DLD1 (cell line): Measurements from ENCODE around the gene ARSI.

Source experiments
- in situ Hi-C: cut with HindIII; loops from 2 replicates; pipeline ENCODE4 v1.10.0; 2017; ENCODE audit warnings: low sequenced_read_pairs

The ARSI gene

DNA sequence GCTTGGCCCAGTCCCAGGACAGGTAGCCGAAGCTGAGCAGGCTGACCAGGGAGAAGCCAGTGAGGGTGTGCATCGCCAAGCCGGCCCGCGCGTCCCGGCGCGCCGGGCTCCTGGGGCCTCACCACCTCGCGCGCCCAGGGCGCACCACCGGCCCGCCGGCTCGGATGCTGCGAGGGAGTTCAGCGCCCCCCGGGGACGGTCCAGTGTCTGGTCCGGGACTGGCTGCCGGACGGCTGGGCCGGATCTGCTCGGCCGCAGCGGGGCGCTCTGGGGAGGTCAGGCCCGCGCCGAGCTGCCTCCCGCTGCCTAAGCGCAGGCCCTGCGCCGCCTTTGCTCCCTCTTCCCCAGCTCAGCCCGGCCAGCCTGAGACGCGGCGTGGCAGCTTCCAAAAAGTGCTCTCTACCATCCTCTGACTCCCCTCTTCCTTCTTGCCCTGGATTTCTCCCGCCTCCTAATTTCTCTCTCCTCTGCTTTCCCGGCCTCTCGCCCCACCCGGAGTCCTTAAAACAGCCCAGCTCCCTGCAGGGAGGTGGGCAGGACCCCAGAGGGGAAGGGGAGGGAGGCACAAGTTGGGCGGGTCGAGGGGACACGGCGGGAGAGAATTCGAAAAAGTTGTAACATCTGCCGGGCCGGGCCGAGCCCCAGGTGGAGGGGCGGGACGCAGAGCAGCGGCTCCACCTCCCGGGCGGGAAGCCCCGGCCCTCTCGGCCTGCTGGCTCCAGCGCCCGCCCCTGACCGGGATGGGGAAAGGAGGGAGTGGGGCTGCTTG is at the start of gene ARSI:
Gene ARSI, minus strand, starts transcription at position 605 of the 769 bp plus-strand sequence. Its CDS starts 532 bp downstream, at position 73.
- in situ Hi-C loops, result no loop called here

GRCh38 chr5:150350524-150351344 is 48.0 kb upstream of the ARSI start:
- in situ Hi-C loops, result no loop called here

DNA sequence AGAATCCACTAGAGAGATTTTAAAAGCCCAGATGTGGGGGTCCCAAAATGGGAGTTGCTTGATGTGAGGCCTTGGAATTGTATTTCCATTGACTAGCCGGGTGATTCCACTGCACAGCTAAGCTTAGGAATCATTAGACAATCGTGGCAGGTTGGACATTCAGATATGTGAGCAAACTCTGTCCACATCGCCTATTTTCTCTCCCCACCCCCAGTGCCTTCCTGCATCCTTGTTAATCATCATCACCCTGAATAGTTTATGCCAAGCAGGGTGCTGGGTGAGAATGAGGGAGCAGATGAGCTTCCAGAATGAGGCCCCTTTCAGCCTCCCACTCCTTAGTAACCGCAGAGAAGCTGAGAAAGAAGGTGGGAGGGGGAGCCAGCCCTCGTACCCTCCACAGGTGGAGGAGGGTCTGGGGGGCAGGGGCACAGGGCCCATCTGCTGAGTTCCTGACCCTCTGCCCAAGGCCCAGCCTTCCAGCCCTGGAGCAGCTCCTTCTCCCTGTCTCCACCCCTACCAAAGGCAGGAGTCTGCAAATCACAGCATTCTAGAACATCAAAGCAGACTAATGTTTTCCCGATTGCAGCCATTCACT is 47.1 kb upstream of the ARSI start:
- in situ Hi-C loops, result no loop called here

DNA sequence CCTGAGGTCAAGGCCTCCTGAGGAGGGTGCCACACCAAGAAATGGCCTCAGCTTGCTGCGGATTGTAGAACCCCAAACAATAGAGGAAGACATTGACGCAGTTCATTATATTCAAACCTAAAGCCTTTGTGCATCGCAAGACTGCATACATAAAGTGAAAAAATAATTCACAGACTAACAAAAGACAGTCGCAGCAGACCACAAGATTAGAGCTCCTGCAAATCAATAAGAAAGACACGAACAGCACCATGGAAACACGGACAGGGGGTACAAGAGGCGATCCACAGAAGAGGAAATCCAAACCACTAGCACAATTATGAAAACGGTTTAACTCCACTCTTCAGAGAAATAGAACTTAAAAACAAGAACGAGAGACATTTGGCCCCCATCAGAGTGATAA is 44.7 kb upstream of the ARSI start:
- in situ Hi-C loops, result no loop called here

- in situ Hi-C loops, result no loop called here
Observed at GRCh38 chr5:150347003-150347402, 44.3 kb upstream of the ARSI start.

GRCh38 chr5:150346592-150346991 is 43.9 kb upstream of the ARSI start:
- in situ Hi-C loops, result no loop called here

- in situ Hi-C loops, result no loop called here
Observed at GRCh38 chr5:150345716-150346115, 43.0 kb upstream of the ARSI start.

DNA sequence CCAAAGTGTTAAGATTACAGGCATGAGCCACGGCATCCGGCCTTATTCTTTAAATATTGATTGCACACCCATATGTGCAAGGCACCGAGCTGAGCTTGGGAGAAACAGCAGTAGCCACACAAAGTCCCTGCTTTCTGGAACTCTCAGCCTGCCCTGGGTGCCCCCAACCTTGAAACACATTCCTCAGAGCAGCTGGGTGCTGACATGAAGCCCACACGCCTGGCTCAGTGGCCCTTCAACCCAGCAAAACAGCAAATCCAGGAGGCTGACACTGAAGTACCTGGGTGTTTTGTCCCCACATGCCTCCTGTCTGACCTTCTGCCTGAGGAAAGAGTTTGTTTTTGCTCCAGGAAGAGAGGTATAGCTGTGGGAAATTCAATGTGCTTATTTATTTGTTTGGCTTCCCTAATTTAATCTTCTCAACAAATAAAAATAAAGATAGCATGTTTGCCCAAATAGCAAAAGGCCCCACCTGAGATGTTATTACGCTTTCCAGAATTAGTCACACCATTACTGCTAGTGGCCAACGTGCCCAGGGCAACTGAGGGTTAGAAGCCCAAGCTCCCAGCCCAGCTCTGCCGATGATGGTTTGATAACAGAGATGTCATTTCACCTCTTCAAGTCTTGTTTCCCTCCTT is 41.4 kb upstream of the ARSI start:
- in situ Hi-C loops, result loop anchor here (5.0 kb wide), 1 partner anchor 72 kb away; no protein-coding TSS in a partner anchor

DNA sequence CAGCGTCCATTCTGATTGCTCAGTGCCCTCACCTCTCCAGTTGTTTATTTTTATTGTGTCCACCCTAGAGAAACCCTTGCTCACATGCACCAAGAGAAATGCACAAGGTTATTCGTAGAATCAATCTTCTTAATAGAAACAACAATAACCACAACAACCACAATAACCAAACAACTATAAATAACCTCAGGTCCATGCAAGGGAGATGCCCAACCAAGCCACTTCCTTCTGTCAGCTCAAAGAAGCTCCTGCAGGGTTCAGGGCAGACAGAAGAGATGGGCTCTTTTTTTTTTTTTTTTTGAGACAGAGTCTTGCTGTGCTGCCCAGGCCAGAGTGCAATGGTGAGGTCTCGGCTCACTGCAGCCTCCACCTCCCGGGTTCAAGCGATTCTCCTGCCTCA is 39.9 kb upstream of the ARSI start:
- in situ Hi-C loops, result loop anchor here (5.0 kb wide), 1 partner anchor 70 kb away; no protein-coding TSS in a partner anchor

DNA sequence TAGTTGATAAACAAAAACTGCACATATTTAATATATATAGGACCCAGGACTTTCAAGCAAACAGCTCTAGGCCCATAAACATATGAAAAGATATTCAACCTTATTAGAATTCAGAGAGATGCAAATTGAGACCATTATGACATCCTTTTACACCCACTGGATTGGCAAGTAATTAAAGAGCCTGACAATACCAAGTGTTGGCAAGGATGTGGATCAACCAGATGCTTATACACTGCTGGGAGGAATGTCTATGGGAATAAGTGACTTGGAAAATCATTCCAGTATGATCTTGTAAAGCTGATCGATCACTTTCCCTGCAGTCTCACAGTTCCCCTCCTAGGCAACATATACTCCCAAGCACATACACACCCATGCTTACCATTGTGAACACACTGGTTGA is 39.3 kb upstream of the ARSI start:
- in situ Hi-C loops, result loop anchor here (5.0 kb wide), 1 partner anchor 70 kb away; no protein-coding TSS in a partner anchor

DNA sequence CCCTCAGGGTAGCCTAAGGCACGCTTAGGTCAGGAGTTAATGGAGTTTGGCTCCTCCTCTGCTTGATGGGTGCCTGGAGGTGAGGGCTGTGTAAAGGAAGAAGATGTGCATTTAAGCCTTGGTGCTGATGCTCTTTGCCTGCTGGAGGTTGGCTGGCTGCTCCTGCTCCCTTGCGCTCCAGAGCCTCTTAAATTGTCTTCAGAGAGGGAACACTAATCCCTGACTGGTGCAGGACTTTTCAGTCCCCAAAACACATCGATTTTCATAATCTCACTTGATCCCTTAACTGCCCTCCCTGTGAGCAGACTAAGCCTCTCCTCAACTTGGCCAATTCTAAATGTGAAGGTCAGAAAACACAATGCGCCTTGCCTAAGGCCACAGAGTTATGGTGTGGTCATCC is 38.6 kb upstream of the ARSI start:
- in situ Hi-C loops, result loop anchor here (5.0 kb wide), 1 partner anchor 69 kb away; no protein-coding TSS in a partner anchor

DNA sequence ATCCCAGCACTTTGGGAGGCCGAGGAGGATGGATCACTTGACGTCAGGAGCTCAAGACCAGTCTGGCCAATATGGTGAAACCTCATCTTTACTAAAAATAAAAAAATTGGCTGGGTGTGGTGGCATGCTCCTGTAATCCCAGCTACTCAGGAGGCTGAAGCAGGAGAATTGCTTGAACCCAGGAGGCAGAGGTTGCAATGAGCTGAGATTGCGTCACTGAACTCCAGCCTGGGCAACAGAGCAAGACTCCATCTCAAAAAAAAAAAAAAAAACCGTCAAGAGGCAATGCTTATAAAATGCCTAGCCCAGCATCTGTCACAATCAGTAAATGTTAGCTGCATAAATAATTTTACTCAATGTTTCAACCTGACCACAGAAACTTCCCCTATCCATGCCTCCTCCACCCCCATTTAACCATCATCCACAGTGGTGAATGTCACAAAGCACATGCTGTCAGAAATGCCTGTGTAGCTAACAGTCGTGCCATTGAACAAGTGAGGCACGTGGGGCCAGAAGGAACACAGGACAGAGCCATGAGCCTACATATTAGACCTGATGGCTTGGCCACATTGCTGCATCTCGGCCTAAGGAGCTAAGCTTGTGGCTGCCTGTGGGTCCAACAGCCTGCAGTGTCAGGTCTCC is 38.0 kb upstream of the ARSI start:
- in situ Hi-C loops, result loop anchor here (5.0 kb wide), 1 partner anchor 68 kb away; no protein-coding TSS in a partner anchor

- in situ Hi-C loops, result loop anchor here (5.0 kb wide), 1 partner anchor 68 kb away; no protein-coding TSS in a partner anchor
Observed at GRCh38 chr5:150339841-150340240, 37.1 kb upstream of the ARSI start.

- in situ Hi-C loops, result no loop called here
Observed at GRCh38 chr5:150339165-150339564, 36.5 kb upstream of the ARSI start.

GRCh38 chr5:150338546-150338945 is 35.8 kb upstream of the ARSI start:
- in situ Hi-C loops, result no loop called here

DNA sequence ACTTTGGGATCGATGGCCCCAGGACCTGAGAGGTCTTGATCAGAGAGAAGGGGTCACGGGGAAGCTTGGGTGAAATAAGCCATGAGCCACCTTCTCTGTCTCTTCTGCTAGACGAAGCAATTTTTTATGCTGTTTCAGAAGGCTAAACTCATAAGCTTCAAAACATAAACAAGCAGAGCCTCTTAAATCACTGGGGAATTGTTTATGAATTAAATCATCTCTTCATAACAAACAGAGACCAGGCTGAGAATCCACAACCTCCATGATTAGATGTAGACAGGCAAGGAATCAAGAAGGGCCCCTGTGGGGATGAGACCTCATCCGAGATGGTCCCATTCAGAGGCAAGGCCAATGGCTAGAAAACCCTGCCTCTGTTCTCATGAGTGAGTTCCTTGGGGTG is 33.1 kb upstream of the ARSI start:
- in situ Hi-C loops, result no loop called here

GRCh38 chr5:150333400-150333799 is 30.7 kb upstream of the ARSI start:
- in situ Hi-C loops, result no loop called here

DNA sequence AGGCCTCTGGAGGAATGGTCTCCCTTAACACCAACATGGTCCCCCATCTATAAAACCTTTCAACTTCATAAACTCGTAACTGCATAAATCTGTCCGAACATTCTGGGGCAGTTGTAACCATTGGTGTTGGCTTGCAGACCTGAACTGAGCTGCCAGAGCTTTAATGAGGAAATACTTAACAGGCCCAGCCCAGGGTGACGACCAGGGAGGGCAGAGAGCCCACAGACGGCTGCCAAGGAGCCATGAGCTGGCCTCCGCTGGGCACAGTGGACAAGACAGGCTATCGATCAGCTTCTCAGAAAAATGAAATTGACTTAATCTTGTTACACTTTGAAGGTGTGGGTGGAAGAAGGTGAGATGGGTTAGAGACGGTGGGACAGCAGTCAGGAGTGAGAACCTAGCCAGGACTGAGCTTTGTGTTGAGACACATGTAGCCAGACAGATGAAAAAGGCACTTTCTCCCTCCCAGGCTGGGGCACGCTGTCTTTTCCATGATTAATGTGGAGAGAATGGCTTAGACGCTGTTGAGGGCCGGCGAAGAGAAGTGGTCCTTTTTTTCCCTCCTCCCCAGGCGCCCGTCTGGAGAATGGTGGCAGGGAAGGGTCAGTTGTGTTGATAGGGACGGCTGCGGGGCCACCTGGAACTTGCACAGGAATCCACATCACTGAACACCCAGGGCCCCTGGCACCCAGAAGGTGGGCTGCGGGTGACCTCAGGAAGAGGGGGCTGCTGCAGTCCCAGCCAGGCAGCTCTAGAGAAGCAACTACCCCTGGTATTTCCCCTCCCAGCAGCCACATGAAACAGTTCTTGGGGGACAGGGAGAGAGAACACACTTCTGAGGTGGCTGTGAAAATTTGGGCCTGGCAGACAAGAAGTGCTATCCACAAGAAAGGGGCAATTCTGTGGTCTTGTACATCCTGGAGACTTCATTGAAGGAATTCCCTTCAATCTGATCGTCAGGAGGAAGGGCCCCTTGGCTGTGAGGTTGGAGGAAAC is 27.5 kb upstream of the ARSI start:
- in situ Hi-C loops, result no loop called here

GRCh38 chr5:150329038-150329437 is 26.3 kb upstream of the ARSI start:
- in situ Hi-C loops, result no loop called here
